ENCODE measurements around the gene SRRM3.

Gene SRRM3

DNA sequence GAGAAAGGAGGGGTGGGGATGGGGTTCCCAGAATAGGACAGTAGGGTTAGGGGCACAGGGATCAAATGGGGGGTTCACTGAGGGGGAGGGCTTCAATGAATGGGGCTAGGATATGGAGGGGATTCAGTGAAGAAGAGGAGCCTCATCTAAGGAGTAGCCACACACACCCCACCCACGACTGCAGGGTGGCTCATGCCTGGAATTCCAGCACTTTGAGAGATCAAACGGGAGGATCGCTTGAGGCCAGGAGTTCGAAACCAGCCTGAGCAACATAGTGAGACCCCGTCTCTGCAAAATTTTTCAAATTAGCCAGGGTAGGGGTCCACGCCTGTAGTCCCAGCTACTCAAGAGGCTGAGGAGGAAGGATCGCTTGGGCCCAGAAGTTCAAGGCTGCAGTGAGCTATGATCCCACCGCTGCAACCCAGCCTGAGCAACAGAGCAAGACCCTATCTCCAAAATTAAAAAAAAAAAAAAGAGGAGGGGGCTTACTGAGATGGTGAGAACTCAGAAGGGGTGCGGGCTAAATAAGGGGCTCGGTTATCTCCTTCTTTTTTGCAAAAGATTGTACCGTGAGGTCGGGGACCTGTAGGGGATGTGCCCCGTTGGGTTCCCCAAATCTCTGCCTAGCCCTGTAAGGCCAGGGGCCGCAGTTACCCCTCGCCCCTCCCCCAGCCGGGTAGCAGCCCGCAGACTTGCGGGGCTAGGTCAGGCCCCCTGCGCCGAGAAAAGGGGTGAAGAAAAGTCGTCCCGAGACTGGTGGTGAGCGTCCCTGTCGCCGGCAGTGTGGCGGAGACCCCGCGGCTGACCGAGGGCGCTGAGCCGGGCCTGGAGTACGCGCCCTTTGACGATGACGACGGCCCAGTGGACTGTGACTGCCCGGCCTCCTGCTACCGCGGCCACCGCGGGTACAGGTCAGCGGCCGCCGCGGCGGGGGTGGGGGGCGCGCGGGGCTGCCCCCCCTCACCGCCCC lies 57.7 kb downstream of the SRRM3 start:
- DNase-seq (ENCODE audit: insufficient read length, low spot score) (no peak), FAIRE-seq (no peak)
- TF ChIP-seq SPI1 (IDR thresholded peaks at IDR 0.05; ENCODE audit: low read depth, low read length) = no peak
- TF ChIP-seq PAX5 (IDR thresholded peaks at IDR 0.05; ENCODE audit: insufficient read depth, low read length, severe bottlenecking) = no peak
- no peak for TF ChIP-seq TAF1 (IDR thresholded peaks at IDR 0.05; ENCODE audit: low read depth, low read length)
- no peak for TF ChIP-seq POLR2A (IDR thresholded peaks at IDR 0.05; ENCODE audit: low read depth, low read length)
- no peak for TF ChIP-seq POLR2AphosphoS5 (IDR thresholded peaks at IDR 0.05; ENCODE audit: low read depth, low read length)
- TF ChIP-seq POU2F2 (IDR thresholded peaks at IDR 0.05; ENCODE audit: low read depth, low read length) = no peak

DNA sequence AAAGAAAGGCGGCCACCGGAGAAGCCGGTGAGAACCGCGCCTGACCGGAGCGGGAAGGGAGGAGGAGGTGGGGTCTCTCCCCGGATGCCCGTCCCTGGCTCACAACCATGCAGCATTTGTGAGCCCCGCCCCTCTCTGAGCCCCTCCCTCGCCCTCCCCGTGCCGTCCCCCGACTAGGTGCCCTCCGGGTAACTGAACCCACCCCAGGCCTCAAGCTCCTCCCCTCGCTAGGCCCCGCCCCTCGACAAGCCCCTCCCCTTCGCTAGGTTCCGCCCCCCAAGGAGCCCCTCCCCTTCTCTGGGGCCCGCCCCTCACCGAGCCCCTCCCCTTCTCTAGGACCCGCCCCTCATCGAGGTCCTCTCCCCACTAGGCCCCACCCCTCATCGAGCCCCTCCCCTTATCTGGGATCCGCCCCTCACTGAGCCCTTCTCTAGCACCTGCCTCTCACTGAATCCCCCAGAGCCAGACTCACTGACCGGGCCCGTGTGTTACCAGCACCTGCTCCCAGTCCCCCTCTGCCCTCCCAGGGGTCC lies 58.5 kb downstream of the SRRM3 start:
- TF ChIP-seq POU2F2 (IDR thresholded peaks at IDR 0.05; ENCODE audit: low read depth, low read length) = no peak
- no peak for TF ChIP-seq POLR2AphosphoS5 (IDR thresholded peaks at IDR 0.05; ENCODE audit: low read depth, low read length)
- no peak for TF ChIP-seq TAF1 (IDR thresholded peaks at IDR 0.05; ENCODE audit: low read depth, low read length)
- no peak for TF ChIP-seq PAX5 (IDR thresholded peaks at IDR 0.05; ENCODE audit: insufficient read depth, low read length, severe bottlenecking)
- TF ChIP-seq SPI1 (IDR thresholded peaks at IDR 0.05; ENCODE audit: low read depth, low read length) = no peak
- DNase-seq (ENCODE audit: insufficient read length, low spot score) = no peak
- FAIRE-seq = no peak

DNA sequence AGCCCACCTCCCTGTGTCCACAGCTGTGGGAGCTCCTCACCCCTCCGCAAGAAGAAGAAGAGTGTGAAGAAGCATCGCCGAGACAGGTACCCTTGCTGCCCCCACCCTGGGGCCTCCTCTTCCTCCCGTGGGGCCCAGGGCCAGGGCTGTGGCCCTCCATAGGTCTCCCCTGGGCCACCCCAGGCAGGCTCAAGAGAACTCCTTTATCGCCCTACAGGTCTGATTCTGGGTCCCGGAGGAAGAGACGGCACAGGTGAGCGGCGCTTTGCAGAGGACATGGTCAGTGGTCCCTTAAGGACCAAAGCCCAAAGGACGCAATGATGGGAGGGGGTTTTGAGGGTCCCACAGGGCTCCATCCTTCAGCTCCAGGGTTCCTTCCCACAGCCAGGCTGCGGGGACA lies 59.6 kb downstream of the SRRM3 start:
- DNase-seq (ENCODE audit: insufficient read length, low spot score) (no peak), FAIRE-seq (no peak)
- TF ChIP-seq POLR2A (IDR thresholded peaks at IDR 0.05; ENCODE audit: low read depth, low read length) (no peak), POU2F2 (IDR thresholded peaks at IDR 0.05; ENCODE audit: low read depth, low read length) (no peak), SPI1 (IDR thresholded peaks at IDR 0.05; ENCODE audit: low read depth, low read length) (no peak), PAX5 (IDR thresholded peaks at IDR 0.05; ENCODE audit: insufficient read depth, low read length, severe bottlenecking) (no peak), TAF1 (IDR thresholded peaks at IDR 0.05; ENCODE audit: low read depth, low read length) (no peak), POLR2AphosphoS5 (IDR thresholded peaks at IDR 0.05; ENCODE audit: low read depth, low read length) (no peak)

DNA sequence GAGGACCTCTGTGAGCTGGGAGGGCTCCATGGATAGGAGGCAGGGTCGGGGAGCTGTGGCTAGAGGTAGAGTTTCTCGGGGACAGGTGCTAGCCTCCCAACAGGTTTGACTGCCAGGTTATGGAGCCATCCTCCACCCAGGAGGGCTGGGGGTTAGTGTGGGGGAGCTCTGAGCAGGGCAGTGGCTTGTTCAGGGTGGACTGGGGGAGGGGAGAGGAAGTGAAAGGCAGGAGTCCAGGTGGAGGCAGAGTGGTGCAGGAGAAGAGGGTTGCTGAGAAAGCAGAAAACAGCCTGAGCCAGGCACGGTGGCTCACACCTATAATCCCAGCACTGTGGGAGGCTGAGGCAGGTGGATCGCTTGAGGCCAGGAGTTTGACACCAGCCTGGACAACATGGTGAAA lies 60.2 kb downstream of the SRRM3 start:
- TF ChIP-seq TAF1 (IDR thresholded peaks at IDR 0.05; ENCODE audit: low read depth, low read length) (no peak), SPI1 (IDR thresholded peaks at IDR 0.05; ENCODE audit: low read depth, low read length) (no peak), POLR2A (IDR thresholded peaks at IDR 0.05; ENCODE audit: low read depth, low read length) (no peak), PAX5 (IDR thresholded peaks at IDR 0.05; ENCODE audit: insufficient read depth, low read length, severe bottlenecking) (no peak), POLR2AphosphoS5 (IDR thresholded peaks at IDR 0.05; ENCODE audit: low read depth, low read length) (no peak), POU2F2 (IDR thresholded peaks at IDR 0.05; ENCODE audit: low read depth, low read length) (no peak)
- no peak for FAIRE-seq
- DNase-seq (ENCODE audit: insufficient read length, low spot score) = no peak

DNA sequence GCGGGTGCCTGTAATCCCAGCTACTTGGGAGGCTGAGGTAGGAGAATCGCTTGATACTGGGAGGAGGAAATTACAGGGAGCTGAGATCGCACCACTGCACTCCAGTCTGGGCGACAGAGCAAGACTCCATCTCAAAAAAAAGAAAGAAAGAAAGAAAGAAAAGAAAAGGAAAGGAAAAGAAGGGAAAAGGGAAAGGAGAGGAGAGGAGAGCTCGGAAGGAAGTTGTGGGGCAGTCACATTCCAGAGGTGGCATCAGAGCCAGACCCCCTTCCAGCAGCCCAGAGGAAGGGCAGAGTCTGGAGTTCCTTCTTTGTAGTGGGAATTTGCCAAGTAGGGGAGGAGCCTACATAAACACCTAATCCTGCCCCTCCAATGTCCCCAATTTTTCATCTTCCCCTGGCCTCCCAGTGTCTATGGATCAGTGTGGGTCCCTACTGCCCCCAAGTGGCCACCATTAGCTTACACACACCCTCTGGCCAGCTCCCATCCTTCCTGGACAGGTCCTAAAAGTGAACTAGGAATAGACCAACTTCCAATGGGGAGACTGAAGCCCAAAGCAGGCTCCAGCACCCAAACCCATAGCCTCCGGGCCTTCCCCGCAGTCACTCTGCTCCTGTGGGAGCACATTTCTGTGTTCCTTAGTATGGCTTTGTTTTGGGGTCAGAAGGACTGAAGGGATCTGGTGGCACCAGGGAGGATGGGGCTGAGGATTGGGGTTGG lies 61.1 kb downstream of the SRRM3 start:
- TF ChIP-seq SPI1 (IDR thresholded peaks at IDR 0.05; ENCODE audit: low read depth, low read length) = no peak
- TF ChIP-seq PAX5 (IDR thresholded peaks at IDR 0.05; ENCODE audit: insufficient read depth, low read length, severe bottlenecking) = no peak
- DNase-seq (ENCODE audit: insufficient read length, low spot score) (no peak), FAIRE-seq (peak; percentile 64)

DNA sequence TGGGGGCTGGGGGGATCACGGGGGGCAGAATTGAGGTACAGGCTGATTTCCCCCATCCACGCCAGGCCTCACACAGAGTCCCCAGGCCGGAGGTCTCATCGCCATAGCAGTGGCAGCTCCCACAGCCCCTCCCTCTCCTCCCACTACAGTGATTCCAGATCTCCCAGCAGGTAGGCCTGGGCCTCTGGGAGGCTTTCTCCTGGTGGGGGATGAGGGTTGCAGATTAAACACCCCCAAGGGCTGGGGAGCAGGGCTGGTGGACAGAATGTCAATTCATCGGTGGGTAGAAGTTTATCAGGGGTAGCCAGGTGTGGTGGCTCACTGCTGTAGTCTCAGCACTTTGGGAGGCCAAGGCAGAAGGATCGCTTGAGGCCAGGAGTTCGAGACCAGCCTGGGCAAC lies 63.6 kb downstream of the SRRM3 start:
- FAIRE-seq = no peak
- TF ChIP-seq SPI1 (IDR thresholded peaks at IDR 0.05; ENCODE audit: low read depth, low read length) (no peak), POU2F2 (IDR thresholded peaks at IDR 0.05; ENCODE audit: low read depth, low read length) (no peak), POLR2AphosphoS5 (IDR thresholded peaks at IDR 0.05; ENCODE audit: low read depth, low read length) (no peak)
- no peak for DNase-seq (ENCODE audit: insufficient read length, low spot score)

DNA sequence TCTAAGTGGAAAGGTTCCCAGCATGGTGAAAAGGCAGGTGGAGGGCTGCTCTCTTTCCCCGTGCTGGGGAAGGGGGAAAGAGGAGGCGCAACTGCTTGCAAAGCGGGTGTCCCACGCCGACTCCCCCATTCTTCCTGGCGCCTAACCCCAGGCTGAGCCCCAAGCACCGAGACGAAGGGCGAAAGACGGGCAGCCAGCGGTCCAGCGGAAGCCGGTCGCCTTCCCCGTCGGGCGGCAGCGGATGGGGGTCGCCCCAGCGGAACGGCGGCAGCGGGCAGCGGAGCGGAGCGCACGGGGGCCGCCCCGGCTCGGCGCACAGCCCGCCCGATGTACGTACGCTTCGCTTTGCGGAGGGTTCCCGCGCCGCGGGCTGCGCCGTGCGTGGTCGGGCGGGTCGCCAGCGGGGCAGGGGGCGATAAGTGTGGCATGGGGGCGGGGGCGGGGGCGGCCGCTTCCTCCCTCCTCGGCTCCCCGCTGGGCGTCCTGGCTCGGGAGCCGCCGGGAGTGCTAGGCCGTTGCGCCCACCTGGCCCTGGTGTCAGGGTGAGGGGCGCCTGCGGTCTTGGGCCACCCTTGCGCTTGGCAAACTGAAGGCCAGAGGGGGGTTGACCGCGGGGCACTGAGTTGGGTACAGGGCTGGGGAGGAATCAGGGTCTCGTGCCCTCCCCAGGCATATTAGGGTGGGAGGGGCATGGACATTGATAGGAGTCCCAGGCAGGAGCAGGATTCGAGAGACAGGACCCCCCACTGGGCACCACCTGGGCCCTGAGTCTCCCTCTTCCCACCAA lies 65.6 kb downstream of the SRRM3 start:
- no peak for TF ChIP-seq POLR2A (IDR thresholded peaks at IDR 0.05; ENCODE audit: low read depth, low read length)
- peak; percentile 94 for TF ChIP-seq PAX5 (IDR thresholded peaks at IDR 0.05; ENCODE audit: insufficient read depth, low read length, severe bottlenecking)
- DNase-seq (ENCODE audit: insufficient read length, low spot score) (no peak), FAIRE-seq (peak; percentile 69)

DNA sequence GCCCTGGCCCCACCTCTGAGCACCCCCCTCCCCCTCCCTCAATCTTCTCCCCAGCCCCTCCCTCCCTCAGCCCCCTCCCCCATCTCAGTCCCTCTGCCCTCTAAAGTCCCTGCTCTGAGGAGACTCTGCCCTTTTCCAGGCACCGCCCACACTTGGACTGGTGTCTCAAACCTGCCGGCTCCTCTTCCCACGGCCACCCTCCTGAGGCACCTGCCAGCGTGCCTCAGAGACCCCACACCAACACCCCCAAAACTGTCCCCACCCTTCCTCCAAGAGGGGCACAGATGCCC lies 66.1 kb downstream of the SRRM3 start:
- no peak for FAIRE-seq
- DNase-seq (ENCODE audit: insufficient read length, low spot score) = no peak
- TF ChIP-seq POLR2A (IDR thresholded peaks at IDR 0.05; ENCODE audit: low read depth, low read length) (no peak), TAF1 (IDR thresholded peaks at IDR 0.05; ENCODE audit: low read depth, low read length) (no peak), PAX5 (IDR thresholded peaks at IDR 0.05; ENCODE audit: insufficient read depth, low read length, severe bottlenecking) (no peak), POLR2AphosphoS5 (IDR thresholded peaks at IDR 0.05; ENCODE audit: low read depth, low read length) (no peak), SPI1 (IDR thresholded peaks at IDR 0.05; ENCODE audit: low read depth, low read length) (no peak), POU2F2 (IDR thresholded peaks at IDR 0.05; ENCODE audit: low read depth, low read length) (no peak)

DNA sequence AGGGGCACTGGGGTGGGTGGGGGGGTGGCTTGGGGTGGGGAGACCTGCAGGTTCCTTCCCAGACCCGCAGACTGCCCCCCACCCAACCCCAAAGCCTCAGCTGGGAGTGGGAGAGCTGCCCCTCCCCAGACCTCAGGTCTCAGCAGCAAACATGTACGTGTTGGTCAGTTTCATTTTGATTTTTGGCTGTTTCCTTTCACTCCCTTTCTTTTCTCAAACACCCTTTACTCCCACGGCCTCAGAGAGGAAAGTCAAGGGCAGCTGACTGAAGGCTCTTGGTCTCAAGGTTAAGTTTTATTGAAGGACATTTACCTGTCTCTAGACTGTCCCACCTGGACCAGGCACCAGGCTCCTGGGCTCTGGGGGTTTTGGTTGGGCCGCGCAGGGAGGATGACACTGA lies 66.7 kb downstream of the SRRM3 start:
- FAIRE-seq = peak; percentile 76
- no peak for DNase-seq (ENCODE audit: insufficient read length, low spot score)
- TF ChIP-seq POLR2A (IDR thresholded peaks at IDR 0.05; ENCODE audit: low read depth, low read length) (no peak), POU2F2 (IDR thresholded peaks at IDR 0.05; ENCODE audit: low read depth, low read length) (no peak), TAF1 (IDR thresholded peaks at IDR 0.05; ENCODE audit: low read depth, low read length) (no peak)

All from GM12891 (cell line).